ENCODE data around the gene CDCP1.
"Not testable (repeated sequence)": the region's sequence is repeated elsewhere in the genome, so short reads cannot be mapped to it uniquely, and the experiment has no call there.

The CDCP1 gene

GRCh38 chr3:45171283-45171682, 25.1 kb upstream of the CDCP1 start:
- in situ Hi-C loops (cut with HindIII; ENCODE audit: low sequenced_read_pairs): no loop called here

- in situ Hi-C loops (cut with HindIII; ENCODE audit: low sequenced_read_pairs): no loop called here
These were observed 23.9 kb upstream of the CDCP1 start for GRCh38 chr3:45170096-45170495.

GRCh38 chr3:45169125-45169904, 23.1 kb upstream of the CDCP1 start:
- in situ Hi-C loops (cut with HindIII; ENCODE audit: low sequenced_read_pairs): no loop called here

- in situ Hi-C loops (cut with HindIII; ENCODE audit: low sequenced_read_pairs): no loop called here
These were observed 22.3 kb upstream of the CDCP1 start for GRCh38 chr3:45168451-45168850.

- in situ Hi-C loops (cut with HindIII; ENCODE audit: low sequenced_read_pairs): no loop called here
These were observed 21.1 kb upstream of the CDCP1 start for GRCh38 chr3:45167011-45167911.

GRCh38 chr3:45166321-45166879, 20.2 kb upstream of the CDCP1 start:
- in situ Hi-C loops (cut with HindIII; ENCODE audit: low sequenced_read_pairs): no loop called here

- in situ Hi-C loops (cut with HindIII; ENCODE audit: low sequenced_read_pairs): no loop called here
These were observed 19.5 kb upstream of the CDCP1 start for GRCh38 chr3:45165497-45166283.

- in situ Hi-C loops (cut with HindIII; ENCODE audit: low sequenced_read_pairs): no loop called here
These were observed 17.9 kb upstream of the CDCP1 start for GRCh38 chr3:45164056-45164455.

- in situ Hi-C loops (cut with HindIII; ENCODE audit: low sequenced_read_pairs): no loop called here
These were observed 17.3 kb upstream of the CDCP1 start for GRCh38 chr3:45163481-45163880.

GRCh38 chr3:45154641-45155147, 8.5 kb upstream of the CDCP1 start:
- in situ Hi-C loops (cut with HindIII; ENCODE audit: low sequenced_read_pairs): no loop called here

GRCh38 chr3:45153658-45154437, 7.7 kb upstream of the CDCP1 start:
- in situ Hi-C loops (cut with HindIII; ENCODE audit: low sequenced_read_pairs): no loop called here

- in situ Hi-C loops (cut with HindIII; ENCODE audit: low sequenced_read_pairs): no loop called here
These were observed 6.1 kb upstream of the CDCP1 start for GRCh38 chr3:45152307-45152706.

- in situ Hi-C loops (cut with HindIII; ENCODE audit: low sequenced_read_pairs): no loop called here
These were observed 4.9 kb upstream of the CDCP1 start for GRCh38 chr3:45151100-45151499.

- in situ Hi-C loops (cut with HindIII; ENCODE audit: low sequenced_read_pairs): no loop called here
These were observed 2.7 kb upstream of the CDCP1 start for GRCh38 chr3:45148921-45149320.

- in situ Hi-C loops (cut with HindIII; ENCODE audit: low sequenced_read_pairs): no loop called here
These were observed 955 bp downstream of the CDCP1 start for GRCh38 chr3:45145223-45145622.

- in situ Hi-C loops (cut with HindIII; ENCODE audit: low sequenced_read_pairs): no loop called here
These were observed 2.2 kb downstream of the CDCP1 start for GRCh38 chr3:45143673-45144671.

- in situ Hi-C loops (cut with HindIII; ENCODE audit: low sequenced_read_pairs): not testable (repeated sequence)
These were observed 5.4 kb downstream of the CDCP1 start for GRCh38 chr3:45140770-45141155.

GRCh38 chr3:45140141-45140769, 5.9 kb downstream of the CDCP1 start:
- in situ Hi-C loops (cut with HindIII; ENCODE audit: low sequenced_read_pairs): no loop called here

All from DLD1 (cell line).